OCI-LY1 (cell line): Measurements from ENCODE around the gene DUSP9.

ENCODE experiments used
- H2AFZ ChIP-seq: fragments of 200-600 bp; sonication (generic), shearing (Covaris generic); 2 replicates; pipeline ENCODE4 v1.6.0; 2014; ENCODE audit warnings: antibody characterized with exemption, mild to moderate bottlenecking, low read length
- H3F3A ChIP-seq: fragments of 200-600 bp; sonication (generic), shearing (Covaris generic); 2 replicates; pipeline ENCODE4 v1.6.0; 2014; ENCODE audit warnings: mild to moderate bottlenecking, antibody characterized with exemption, low read length, moderate library complexity; ENCODE audit not compliant: insufficient read depth
- H3K27ac ChIP-seq: fragments of 200-600 bp; sonication (generic); 2 replicates; pipeline ENCODE4 v1.5.1; 2014; ENCODE audit warnings: low read length, mixed run types, mild to moderate bottlenecking, low read depth; ENCODE audit not compliant: poor library complexity, severe bottlenecking
- H3K27me3 ChIP-seq: fragments of 200-600 bp; sonication (generic); 2 replicates; pipeline ENCODE4 v1.6.0; 2014; ENCODE audit warnings: antibody characterized with exemption, mild to moderate bottlenecking, low read length, moderate library complexity; ENCODE audit not compliant: insufficient read depth
- H3K36me3 ChIP-seq: fragments of 200-600 bp; sonication (generic); 2 replicates; pipeline ENCODE4 v1.6.1; 2014; ENCODE audit warnings: mild to moderate bottlenecking, antibody characterized with exemption, low read length, moderate library complexity, mixed read lengths; ENCODE audit not compliant: insufficient read depth
- H3K4me1 ChIP-seq: fragments of 200-600 bp; sonication (generic); 2 replicates; pipeline ENCODE4 v1.5.1; 2014; ENCODE audit warnings: mild to moderate bottlenecking, low read length, moderate library complexity; ENCODE audit not compliant: insufficient read depth, severe bottlenecking
- H3K4me2 ChIP-seq: fragments of 200-600 bp; sonication (generic), shearing (Covaris generic); 2 replicates; pipeline ENCODE4 v1.6.1; 2014; ENCODE audit warnings: low read length
- H3K4me3 ChIP-seq: fragments of 200-600 bp; sonication (generic); 2 replicates; pipeline ENCODE4 v1.5.1; 2014; ENCODE audit warnings: low read length, low read depth, mild to moderate bottlenecking, mixed read lengths; ENCODE audit not compliant: poor library complexity, severe bottlenecking
- H3K79me2 ChIP-seq: fragments of 200-600 bp; shearing (Covaris generic); 2 replicates; pipeline ENCODE4 v1.6.1; 2016; ENCODE audit warnings: mixed run types, low read length, mixed read lengths; ENCODE audit not compliant: insufficient read depth
- H3K9ac ChIP-seq: fragments of 200-600 bp; sonication (generic), shearing (Covaris generic); 2 replicates; pipeline ENCODE4 v1.6.1; 2014; ENCODE audit warnings: mild to moderate bottlenecking, low read length, mixed read lengths
- H3K9me2 ChIP-seq: fragments of 200-600 bp; sonication (generic), shearing (Covaris generic); 2 replicates; pipeline ENCODE4 v1.6.1; 2014; ENCODE audit warnings: low read depth, mild to moderate bottlenecking, low read length, mixed read lengths
- H3K9me3 ChIP-seq: fragments of 200-600 bp; shearing (Covaris generic); 2 replicates; pipeline ENCODE4 v1.6.1; 2014; ENCODE audit warnings: low read length, mixed read lengths
- H4K20me1 ChIP-seq: fragments of 200-600 bp; sonication (generic), shearing (Covaris generic); 2 replicates; pipeline ENCODE4 v1.6.0; 2016; ENCODE audit warnings: mild to moderate bottlenecking, low read length; ENCODE audit not compliant: insufficient read depth
- EZH2 ChIP-seq: fragments of 200-600 bp; sonication (generic), shearing (Covaris generic); IDR thresholded peaks from 2 replicates; pipeline ENCODE4 v1.8.0; 2017; ENCODE audit warnings: borderline replicate concordance, mixed run types, mild to moderate bottlenecking, antibody characterized with exemption, low read length, moderate library complexity, mixed read lengths
- TF ChIP-seq, protein P1 (sequence below): fragments of 200-600 bp; sonication (generic), shearing (Covaris generic); IDR thresholded peaks from 2 replicates; pipeline ENCODE4 v1.5.1; 2017; ENCODE audit warnings: mild to moderate bottlenecking, antibody characterized with exemption, low read length, moderate library complexity, mixed read lengths

DUSP9 gene, protein sequence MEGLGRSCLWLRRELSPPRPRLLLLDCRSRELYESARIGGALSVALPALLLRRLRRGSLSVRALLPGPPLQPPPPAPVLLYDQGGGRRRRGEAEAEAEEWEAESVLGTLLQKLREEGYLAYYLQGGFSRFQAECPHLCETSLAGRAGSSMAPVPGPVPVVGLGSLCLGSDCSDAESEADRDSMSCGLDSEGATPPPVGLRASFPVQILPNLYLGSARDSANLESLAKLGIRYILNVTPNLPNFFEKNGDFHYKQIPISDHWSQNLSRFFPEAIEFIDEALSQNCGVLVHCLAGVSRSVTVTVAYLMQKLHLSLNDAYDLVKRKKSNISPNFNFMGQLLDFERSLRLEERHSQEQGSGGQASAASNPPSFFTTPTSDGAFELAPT

DNA sequence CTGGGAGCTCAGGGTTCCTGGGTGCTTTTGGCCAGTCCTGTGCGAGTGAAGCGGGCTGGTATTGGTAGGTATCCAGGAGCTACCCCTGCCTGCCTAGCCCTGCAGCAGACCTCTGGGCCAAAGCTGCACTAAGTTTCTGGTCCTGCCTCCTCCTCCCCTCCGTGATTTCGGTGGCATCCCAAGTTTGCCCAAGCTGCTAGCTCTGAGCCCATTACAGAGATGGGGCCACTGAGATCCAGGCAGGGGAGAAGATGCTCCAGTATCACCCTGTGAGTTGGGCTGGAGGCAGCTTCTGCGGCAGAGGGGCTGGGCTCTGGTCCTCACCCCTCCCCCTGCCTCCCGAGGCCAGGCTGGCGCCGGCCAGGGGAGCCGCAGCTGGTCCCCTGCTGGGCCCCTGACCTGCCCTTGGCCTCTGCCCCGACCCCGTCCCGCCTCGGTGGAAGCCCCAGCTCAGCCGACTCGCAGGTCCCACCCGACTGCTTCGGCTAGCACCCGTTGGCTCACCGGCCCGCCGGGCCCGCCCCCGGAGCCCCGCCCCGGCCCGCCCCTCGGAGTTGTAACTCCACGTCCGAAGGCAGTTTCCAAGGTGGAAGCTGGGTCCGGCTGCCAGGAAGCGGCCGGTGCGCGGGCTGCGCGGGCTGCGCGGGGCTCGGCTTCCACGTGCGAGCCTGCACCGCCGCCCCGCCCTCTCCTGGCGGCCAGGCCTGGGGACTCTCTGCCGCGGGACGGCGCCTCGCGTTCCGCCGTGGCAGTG lies at the start of gene DUSP9:
TSS of gene DUSP9 (plus strand) at position 584 of the 754 bp plus-strand sequence. CDS start 751 bp downstream, outside the sequence.
- no peak within 1 kb of the TSS for H2AFZ ChIP-seq
- no peaks in the 10 kb centered on the region for H4K20me1 ChIP-seq
- no peak within 1 kb of the TSS for H3K4me2 ChIP-seq
- H3K9me2 ChIP-seq: no peaks in the 10 kb centered on the region
- H3K79me2 ChIP-seq: no peaks in the 10 kb centered on the region
- no peaks in the 10 kb centered on the region for H3K36me3 ChIP-seq
- no peak within 1 kb of the TSS for H3K27ac ChIP-seq
- no peak within 1 kb of the TSS for H3K4me3 ChIP-seq
- no peaks in the 10 kb centered on the region for H3K4me1 ChIP-seq
- H3F3A ChIP-seq: no peaks in the 10 kb centered on the region
- no peak within 1 kb of the TSS for H3K9ac ChIP-seq
- no peaks in the 10 kb centered on the region for H3K9me3 ChIP-seq
- no peak for TF ChIP-seq EZH2
- TF ChIP-seq, protein P1, sequence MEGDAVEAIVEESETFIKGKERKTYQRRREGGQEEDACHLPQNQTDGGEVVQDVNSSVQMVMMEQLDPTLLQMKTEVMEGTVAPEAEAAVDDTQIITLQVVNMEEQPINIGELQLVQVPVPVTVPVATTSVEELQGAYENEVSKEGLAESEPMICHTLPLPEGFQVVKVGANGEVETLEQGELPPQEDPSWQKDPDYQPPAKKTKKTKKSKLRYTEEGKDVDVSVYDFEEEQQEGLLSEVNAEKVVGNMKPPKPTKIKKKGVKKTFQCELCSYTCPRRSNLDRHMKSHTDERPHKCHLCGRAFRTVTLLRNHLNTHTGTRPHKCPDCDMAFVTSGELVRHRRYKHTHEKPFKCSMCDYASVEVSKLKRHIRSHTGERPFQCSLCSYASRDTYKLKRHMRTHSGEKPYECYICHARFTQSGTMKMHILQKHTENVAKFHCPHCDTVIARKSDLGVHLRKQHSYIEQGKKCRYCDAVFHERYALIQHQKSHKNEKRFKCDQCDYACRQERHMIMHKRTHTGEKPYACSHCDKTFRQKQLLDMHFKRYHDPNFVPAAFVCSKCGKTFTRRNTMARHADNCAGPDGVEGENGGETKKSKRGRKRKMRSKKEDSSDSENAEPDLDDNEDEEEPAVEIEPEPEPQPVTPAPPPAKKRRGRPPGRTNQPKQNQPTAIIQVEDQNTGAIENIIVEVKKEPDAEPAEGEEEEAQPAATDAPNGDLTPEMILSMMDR: no peak
- no peaks in the 10 kb centered on the region; the same call in 1 of the 2 replicates for H3K27me3 ChIP-seq

DNA sequence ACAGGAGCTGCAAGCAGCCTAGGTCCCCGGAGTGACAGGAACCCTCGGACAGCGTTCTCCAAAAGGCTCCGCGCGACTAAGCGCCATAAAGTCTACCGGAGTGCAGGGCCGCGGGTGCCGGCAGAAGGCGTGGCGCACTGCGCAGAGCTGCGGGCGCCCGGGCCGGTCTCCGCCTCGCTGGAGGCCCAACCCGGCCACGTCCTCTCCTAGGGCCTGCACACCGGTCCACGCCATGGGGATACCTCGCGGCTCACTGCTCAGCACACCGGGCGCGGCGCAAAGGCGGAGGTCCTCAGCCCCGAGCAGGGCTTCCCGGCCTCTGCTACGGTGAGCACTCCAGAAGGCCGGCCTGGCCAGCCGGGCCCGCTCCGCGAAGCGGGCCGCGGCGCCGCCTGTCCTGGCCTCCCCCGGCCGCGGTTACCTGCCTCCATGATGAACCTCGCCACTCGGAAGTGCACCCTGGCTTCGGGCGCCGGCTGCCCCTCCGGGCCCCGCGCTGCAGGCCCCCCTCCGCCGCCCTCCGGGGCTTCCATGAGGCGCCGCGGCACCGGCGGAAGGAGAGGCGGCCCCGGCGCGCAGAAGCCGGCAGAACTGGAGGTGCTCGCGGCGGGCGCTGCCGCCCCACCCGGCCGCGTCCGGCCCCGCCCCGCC lies 48.3 kb upstream of the DUSP9 start, which contains the start of gene CCNQ:
TSS of gene CCNQ (minus strand) at position 599 of the 651 bp plus-strand sequence. CDS start at position 533, 66 bp downstream.
- Histone ChIP-seq H3K4me1 (peaks cover 32% of the 10 kb centered on the region), H3F3A (no peaks in the 10 kb centered on the region), H3K4me3 (peak within 1 kb of the TSS; percentile 77), H4K20me1 (no peaks in the 10 kb centered on the region), H3K9me3 (no peaks in the 10 kb centered on the region), H3K27ac (peak within 1 kb of the TSS; percentile 50), H3K9ac (peak within 1 kb of the TSS; percentile 86), H3K79me2 (no peaks in the 10 kb centered on the region), H3K4me2 (peak within 1 kb of the TSS; percentile 81), H3K27me3 (no peaks in the 10 kb centered on the region), H3K36me3 (peaks cover 6% of the 10 kb centered on the region; the same call in 1 of the 2 replicates), H3K9me2 (no peaks in the 10 kb centered on the region), H2AFZ (no peak within 1 kb of the TSS)
- TF ChIP-seq, protein P1: no peak
- no peak for TF ChIP-seq EZH2

DNA sequence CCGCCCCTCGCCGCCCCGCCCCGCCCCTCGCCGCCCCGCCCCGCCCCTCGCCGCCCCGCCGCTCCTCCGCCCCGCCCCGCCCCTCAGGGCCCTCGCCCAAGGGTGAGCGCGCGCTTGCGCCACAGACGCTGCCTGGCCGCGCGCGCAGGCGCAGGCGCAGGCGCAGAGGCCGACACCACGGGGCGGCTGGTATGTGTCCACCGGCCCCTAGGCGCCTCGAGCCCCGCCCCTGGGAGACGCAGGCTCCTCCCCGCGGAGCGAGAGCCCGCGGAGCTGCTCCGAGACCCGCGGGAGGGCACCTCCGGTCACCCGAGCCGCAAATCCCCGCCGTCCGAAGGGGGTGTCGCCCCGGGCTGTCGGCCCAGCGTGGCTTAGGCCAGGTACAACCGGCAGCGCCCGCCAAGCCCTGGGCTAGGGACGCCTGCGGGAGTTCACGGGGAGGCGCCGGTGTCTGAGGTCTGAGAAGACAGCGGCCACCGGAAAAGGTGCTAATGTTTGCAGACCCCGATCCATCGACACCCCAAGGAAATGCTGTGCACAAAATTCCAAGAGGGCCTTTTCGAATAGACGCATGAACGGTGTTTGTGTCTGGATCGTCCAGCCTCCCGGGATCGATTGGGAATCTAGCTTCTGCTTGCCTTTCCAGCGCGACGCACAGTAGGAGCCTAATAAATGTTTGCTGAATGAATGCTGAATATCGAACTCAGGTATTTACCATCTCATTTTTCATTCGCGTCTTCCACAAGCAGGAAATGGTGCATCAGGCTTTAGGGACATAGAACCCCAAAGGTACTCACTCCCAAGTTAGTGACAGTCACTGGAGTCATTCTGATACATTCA lies 47.6 kb upstream of the DUSP9 start:
- Histone ChIP-seq H3K9ac (peak overlapping the region; percentile 86), H4K20me1 (no peaks in the 10 kb centered on the region), H3K4me1 (peaks cover 32% of the 10 kb centered on the region), H3K36me3 (peaks cover 6% of the 10 kb centered on the region; the same call in 1 of the 2 replicates), H2AFZ (no peak overlapping the region), H3K9me3 (no peaks in the 10 kb centered on the region), H3K9me2 (no peaks in the 10 kb centered on the region), H3K4me3 (peak overlapping the region; percentile 77), H3K27ac (no peak overlapping the region), H3K79me2 (no peaks in the 10 kb centered on the region), H3F3A (no peaks in the 10 kb centered on the region), H3K4me2 (peak overlapping the region; percentile 74), H3K27me3 (no peaks in the 10 kb centered on the region)
- no peak for TF ChIP-seq EZH2
- TF ChIP-seq, protein P1: no peak
